Stimulated activated CD8-positive, alpha-beta memory T cell treated with anti-CD3 and anti-CD28 coated beads, Interleukin-7, amount 100 ng/mL, for 48 hours (primary cell): Measurements from ENCODE around the gene PCK1.

ENCODE experiments used
- DNase-seq, 2 donors: peaks; one replicate each; pipeline ENCODE4 v3.0.0-alpha.2; 2020; ENCODE audit warnings: low read depth in 1 of 2; ENCODE audit errors: extremely low read depth in 1 of 2

The PCK1 gene

DNA sequence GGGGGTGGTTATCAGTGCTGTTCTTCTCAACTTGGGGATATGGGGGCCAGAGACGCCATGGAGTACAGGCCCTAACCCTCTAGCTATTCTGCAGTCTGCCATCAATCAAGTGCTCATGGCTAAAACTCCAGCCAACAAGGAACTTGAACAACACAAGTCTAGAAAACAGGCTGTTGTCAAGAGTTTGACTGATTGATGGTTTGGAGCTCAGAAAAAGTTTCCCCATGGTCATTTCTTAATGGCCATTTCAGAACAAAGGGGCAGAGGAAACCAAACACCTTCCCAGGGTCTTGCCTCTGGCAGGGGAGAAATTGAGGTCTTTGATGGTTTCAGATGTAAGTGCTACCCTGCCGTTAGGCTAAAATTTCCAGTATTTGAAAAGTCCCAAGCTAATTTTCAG, 15.1 kb downstream of the PCK1 start:
- no peak for DNase-seq

DNA sequence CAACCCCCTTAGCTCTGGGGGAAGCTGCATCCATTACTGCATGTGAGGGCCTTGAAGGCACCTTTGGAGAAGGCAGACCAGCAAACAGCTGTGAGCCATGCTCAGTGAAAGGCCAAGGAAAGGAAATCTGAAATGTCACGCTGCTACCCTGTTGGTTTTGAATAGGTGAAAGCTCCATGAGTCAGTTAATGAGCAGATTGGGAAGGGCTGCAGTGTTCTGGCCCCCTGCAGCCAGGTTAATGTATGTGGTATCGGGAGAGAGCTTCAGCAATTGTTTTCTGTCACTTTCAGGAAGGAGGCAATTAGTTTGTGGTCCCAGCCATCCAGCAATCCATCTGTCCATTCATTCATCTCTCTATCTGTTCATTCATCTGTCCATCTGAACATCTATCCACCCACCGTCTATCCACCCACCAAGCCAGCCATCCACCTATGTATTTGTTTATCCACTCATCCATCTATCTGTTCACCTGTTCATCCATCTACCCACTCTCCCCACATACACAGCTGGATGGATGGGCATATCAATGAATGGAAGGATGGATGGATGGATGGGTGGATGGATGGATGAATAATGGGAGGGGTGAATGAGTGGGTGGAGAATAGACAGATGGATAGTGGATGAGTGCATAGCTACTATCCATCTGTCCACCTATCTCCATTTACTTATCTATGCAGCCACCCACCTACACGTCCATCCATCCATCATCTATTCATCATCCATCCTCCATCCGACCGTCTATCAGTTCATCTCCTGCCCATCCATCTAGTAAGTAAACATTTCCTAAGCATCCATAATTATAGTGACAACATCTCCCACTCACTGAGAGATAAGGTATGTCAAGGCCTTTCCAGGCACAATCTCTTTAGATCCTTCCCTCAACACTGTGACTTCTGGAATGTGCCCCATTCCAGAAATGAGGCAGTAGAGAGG, 16.0 kb downstream of the PCK1 start:
- no peak for DNase-seq

DNA sequence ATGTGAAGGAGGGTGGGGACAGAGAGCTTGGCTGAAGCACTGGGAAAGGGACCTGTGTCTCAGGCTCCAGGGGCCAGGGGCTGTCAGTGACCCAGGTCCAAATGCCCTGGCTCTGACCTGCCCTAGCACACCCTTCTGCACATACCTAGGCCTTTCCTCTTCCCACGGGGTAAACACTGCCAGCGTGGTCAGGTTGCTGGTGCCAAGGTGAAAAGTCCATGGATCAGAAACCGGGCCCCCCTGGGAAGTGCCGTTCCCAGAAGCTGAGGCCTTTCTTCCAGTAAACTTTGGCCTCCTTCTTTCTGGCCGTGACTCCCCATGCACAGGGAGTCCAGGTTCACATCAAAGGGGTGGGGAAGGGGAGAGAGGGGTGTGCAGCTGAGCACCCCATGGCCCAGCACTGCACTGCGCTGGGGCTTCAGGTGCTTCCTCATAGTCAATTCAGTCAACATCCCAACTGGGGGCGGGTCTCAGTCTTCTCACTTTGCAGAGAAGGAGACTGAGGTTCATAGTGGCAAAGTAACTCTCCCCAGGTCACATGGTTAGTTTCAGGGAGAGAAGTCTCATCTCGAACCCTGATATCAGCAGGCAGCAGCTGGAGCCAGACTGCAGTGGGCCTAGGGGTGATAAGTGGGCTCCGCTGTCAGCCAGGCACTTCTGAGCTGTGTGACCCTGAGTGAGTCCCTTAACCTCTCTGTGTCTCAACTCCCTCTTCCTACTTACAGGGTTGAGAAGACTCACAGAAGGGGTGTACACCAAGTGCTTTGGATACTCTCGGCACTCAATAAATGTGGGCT, 17.0 kb downstream of the PCK1 start:
- DNase-seq = no peak

DNA sequence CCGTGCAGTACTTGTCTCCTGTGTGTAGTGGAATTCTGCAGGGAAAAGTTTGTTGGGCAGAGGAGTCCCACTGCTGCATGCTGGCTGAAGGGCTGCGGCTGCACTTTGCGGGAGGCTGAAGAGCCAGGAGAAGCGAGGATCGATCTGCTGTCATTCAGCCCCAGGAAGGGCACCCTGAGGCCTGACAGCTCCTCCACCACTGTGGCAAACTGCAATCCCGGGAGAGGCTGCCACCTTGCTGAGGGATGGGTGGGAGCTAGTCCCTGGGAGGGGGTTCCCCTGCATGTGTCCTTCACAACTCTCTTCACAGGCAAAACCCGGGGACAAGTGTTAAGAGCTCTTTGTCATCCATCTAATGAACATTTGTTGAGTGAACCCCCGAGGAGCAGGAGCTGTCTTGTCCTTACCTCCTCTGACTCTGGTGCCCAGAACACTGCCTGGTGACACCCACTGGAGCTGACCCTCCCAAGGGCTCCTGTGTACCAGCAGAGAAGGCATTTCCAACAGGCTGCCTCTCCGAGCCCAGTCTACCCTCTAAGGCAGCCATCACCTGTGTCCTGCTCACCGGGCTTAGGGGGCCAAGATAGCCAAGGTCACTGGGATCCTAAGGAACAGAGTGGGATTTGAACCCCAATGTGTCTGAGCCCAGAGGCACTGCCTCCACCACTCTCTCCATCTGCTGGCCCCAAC, 17.7 kb downstream of the PCK1 start:
- no peak for DNase-seq

DNA sequence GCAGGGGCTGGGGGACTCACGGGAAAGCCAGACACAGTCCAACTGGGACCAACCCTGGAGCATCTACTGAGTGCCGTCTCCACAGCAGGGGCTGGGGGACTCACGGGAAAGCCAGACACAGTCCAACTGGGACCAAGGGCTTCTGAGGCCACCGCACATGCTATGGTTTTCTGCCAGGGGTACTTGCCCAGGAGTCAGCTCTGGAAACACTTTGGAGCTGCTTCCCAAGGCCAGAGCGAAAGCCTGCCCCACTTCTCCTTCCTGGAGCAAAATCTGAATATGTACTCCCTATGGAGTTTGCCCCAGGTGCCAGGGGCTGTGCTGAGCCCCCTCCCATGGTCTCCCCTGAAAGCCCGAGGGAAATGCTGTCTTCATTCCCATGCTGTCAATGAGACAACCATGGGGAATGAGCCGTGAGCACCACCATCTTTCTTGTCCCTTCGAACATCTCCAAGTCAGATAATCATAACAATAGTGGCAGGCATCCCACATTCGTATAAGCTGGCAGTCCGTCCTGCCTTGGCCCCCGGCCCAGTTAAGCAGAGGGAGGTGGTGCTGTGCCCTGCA, 18.5 kb downstream of the PCK1 start:
- DNase-seq = no peak

DNA sequence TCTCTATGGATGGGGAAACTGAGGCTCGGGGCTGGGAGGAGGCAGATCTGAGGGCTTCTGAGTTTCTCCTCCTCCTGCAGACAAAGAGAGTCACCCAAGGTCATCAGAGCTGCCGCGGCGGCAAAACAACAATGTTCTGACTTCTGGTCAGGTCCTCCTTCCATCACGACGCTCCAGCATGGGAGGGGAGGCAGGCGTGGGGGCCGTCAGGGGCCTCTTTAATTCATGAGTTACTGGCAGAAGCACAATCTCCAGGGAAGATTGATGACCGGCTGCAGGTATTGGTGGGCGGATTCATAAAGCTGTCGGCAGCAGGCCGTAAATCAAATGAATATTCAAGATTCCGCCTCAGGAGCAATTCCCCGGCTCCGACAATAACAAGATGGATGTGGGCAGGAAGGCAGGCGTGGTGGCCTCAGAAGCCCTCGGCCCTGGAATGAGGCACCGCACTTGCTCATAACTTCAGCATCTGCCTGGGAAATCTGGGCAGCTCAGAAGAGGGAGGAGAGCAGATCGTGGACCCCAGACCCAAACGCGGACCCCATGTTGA, 19.1 kb downstream of the PCK1 start:
- no peak for DNase-seq

DNA sequence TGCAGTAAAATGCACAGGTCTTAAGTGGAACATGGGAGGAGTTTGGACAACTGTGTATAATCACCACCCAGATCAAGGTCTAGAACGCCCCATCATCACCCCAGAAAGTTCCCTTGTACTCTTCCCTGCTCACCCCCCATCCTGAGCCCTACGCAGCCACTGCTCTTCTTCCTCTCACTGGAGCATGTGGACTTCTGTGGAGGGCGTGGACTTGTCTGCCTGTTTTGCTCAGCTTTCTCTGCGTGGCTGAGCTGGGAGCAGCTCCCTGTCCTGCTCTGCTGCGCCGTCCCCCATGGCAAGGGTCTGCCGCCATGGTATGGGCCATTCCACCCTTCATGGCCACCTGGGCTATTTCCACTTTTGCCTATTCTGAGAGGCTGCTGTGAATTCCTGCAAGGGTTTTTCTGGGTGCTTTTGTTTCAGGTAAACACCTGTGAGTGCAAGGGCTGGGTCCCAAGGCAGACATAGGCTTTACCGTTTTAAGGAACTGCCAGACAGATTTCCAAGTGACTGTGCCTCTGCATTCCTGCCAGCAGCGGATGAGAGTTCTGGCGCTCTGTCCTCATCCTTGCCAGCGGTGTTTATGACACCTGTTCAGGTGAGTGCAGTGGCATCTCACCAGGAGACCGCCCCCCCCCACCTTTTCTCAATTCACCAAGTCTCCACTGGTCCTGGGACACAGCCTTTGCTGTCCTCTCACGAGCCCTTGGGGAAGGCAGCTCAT, 19.7 kb downstream of the PCK1 start:
- no peak for DNase-seq

DNA sequence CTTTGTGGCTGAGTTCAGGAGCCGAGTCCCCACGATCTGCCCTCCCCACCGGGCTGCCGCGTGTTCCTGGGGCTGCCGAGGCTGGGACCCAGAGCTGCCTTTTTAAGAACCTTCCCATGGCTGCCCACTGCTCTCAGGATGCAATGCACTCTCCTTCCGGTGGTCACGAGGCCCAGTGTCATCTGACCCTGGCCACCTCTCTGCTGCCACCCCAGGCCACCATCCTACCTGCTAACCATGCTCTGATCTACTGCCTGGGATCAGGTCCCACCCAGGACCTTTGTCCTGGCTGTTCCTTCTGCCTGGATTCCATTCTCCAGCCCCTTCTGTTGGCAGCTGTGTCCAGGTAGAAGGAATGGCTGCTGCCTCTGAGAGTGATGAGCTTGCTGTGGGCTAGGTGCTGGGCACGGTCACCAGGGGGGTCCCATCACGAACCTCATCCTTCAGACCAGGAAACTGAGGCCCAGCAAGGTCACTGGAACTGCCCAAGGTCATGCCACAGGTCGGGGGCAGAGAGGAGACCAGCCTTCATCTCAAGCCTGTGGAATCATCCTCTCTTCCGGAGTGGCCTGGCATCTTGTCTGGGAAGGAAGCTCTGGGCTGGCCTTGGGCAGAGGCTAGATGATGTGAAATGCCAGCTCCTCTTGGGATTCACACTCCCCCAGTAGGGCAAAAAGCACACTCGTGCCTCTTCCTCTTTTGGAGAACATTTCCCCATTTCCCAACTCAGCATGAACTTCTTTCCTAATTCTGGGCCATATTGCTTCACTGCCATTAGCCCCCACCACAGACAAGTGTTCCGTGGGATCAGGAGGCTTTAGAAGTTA, 20.5 kb downstream of the PCK1 start:
- no peak for DNase-seq

DNA sequence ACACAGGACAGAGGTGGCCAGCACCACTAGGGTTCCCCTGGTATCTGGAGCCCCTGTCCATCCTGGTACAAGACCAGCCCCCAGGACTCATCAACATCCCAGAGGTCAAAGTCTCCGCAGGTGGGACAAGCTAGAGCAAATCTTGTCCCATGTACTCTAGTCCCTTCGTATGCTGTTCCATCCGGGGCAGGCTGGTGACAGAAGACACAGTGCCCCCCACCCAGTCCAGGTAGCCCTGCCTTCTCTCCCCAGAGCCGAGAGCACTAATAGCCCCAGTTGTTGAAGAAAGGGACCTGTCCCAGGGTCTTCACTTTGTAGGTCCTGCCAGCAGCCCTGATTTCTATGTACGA, 21.1 kb downstream of the PCK1 start:
- no peak for DNase-seq

DNA sequence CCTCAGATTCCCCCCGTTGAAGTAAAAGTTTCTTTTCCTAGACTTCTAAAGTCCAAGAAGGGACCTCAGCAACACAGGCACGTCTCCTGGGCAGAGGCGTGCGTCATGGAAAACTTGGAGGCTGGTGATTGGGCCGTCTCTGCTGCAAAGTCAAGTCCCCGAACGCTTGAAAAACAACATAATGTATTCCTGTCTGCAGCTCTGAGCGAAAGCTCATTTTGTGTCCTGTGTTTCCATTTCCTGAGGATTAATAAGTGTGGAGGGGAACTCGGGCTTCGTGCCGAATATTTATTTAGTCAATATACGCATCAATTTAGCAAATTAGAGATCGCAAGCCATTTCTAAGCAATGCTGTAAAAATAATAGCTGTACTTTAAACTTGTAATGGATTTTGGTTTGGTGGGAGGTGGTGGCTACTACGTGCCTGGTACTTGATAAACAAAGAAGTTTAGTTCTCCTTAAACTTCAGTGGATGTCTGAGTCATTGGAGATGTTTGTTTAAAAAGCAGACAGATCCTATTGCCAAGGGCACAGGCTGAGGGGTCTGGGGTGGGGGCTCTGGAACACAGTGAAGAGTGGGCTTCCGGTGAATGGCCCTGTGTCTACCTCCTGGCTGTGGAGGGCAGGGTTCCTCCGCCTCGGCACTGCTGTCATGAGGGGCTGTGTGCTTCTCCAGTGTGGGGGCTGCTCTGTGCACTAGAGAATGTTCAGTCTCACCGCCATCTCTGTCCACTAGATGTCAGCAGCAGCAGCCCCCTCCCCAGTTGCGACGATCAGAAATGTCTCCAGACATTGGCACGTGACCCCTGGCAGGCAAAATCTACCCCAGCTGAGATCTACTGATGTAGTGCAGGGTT, 21.8 kb downstream of the PCK1 start:
- DNase-seq = no peak

DNA sequence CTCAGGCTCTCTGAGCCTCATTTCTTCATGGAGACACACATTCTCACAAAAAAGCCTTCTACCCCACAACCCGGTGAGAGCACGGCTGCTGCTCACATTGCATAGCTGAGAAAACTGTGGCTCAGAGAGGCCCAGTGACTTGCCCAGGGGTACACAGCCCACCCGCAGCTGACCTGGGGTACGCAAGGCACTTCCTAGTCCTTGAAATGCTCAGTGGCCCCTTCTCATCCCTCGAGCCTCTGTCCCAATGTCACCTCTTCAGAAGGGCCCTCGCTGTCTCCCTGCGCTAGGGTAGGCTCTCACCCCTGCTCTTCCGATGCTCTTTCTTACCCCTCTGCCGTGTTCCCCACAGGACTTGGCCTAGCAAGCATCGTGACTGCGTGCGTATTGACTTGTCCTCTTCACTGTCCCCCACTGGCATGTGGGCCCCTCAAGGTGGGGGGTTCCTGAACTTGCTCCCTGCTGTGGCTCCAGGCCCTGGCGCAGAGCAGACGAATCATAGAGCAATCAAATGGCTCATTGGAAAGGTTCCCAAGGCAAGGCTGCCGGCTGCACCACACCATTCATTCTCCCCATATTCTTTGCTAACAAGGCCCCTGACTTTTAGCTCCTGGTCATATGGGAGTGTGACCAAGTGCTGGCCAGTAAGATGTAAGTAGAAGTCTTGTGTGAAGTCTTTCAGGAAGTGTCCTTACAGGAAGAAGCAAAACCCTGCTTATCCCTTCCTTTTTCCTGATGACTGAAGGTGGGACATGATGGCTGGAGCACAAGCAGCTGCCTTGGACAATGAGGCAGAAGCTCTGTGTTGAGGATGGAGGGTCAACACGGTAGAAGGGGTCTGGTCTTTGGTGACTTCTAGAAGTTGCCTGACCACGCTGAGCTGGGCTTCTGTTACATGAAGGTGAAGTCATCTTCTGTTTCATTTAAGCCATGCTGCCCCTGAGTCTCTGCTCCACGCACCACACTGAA, 22.7 kb downstream of the PCK1 start:
- DNase-seq = no peak

DNA sequence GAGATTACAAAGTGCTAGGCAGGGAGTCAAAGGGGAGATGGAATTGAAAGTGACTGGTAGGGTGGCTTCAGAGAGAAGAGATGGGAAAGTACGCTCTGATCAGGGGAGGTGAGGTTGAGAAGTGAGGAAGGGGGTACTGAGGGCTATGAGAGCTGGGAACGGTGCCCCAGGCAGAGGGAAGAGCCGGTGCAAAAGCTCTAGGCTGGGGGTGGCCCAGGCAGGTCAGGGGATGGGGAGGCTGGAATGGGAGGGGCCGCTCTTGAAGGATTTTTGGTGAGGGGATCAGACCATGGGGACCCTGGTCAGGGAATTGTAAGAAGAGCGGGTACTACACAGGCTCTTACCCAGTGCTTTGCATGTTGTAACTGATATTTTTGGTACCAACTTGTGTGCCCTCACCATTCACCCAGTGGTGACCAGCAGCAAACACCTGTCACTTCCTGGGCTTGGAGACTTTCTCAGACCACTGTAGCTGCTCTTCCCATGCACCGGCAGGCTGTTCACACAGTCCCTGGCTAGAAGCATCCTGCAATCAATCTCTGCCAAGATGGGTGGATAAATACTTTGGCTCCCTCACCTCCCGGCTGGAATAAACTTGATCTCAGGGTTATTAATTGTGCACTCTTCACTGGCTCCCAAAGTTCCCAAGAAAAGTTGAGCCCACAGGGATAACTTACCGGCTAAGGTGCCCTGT, 24.0 kb downstream of the PCK1 start:
- DNase-seq = no peak

DNA sequence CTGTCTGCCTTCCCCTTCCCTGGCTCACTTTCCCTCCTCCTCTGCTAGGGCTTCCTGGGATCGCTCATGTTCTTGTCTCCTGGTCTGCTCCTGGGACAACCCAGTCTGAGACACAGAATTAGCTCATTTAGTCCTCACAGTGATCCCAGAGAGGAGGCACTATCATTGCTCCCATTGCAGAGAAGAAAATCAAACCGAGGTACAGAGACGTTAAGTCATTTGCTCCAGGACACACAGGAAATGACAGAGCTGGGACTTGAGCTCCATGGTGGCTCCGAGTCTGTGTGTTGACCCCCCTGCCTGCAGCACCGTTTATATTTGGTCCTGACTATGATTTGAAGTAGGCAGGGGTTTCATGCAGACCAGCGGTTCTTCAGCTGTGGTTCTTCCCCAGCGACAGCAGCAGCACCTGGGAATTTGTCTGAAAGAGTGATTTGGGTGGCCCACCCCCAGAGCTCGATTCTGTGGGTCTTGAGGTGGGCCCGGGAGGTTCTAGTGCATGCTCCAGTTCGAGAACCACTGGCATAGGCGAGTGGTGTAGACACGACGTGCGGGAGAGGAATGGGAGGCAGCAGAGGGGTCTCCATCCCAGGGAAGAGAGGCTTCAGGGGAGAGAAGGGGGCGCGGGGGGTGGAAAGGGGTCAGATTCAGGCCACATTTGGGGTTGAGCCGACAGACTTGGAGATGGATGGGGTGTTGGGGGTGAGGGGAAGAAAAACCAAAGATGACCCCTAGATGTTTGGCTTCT, 24.7 kb downstream of the PCK1 start:
- DNase-seq = no peak

DNA sequence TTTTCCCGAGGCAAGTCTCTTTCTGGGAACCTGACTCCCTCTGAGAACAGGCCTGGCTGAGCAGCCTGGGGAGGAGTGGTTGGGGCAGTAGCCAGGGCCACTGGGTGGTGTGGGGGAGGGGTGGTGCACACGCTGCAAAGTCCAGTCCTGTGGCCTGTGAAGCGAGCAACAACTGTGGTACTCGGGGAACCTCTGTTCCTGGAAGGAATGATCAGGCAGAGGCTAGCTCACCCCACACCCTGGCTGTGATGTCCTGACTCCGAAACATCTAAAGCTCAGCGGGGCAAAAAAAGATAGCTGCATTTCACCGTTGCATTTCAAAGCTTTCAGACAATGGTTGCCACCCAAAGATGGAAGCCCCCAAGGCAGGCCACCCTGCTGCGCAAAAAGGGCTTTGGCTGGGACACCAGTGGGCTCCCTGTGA, 25.5 kb downstream of the PCK1 start:
- DNase-seq = no peak

DNA sequence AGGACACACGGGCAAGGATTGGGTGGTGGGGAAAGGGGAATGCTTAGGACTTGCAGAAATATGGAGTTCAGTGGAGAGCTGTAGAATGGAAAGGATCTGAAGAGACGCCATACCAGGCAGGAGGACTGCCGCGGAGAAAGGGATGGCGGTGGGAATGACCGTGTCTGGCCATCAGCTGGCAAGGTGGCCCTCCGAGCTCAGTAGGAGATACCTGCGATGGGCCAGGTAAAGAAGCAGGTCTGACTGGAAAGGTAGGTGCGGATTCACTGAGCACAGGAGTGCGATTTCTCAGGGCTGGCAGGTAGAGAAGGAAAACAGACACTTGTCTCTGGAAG, 26.0 kb downstream of the PCK1 start:
- DNase-seq = no peak

DNA sequence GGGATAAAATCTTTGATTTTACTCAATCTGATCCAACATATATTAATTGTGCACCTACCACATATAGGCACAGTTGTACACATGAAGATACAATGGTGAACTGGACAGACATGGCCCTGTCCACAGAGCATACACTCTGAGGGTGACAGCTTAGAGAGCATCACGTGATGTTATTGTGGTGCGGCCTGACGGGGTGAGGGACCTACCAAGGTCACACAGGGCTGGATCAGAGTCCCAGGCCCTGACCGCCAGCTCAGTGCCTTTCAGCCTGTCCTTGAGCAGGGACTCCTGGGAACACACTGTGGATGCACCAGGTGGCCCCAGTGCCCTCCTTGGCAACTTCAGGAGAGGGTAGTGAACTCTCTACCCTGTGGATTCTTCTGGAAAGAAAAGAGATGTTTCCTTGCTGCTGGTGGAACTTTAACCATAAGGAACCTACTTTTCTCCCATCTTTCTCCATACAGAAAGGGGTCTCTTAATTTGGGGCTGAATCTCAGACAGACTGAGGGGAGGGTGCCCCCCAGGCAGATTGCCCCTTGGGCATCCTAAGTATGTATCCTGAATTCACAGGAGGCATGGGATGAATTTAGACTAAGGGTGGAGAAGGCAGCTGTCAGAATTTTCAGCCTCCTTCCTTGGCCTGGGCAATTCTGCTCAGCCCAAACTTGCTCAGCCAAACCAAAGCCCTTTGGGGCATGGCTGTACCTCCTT, 26.5 kb downstream of the PCK1 start:
- no peak for DNase-seq
